ENCODE data around the gene LARGE1.

LARGE1 gene

GRCh38 chr22:33770723-33771122, 149.6 kb downstream of the LARGE1 start:
- Mint-ChIP-seq H3K27me3 (no peaks in the 10 kb centered on the region), H3K36me3 (ENCODE audit: low read depth) (no peaks in the 10 kb centered on the region), H3K27ac (no peak overlapping the region), H3K4me1 (ENCODE audit: low read depth) (no peaks in the 10 kb centered on the region), H3K9me3 (peaks cover 18% of the 10 kb centered on the region), H3K4me3 (no peak overlapping the region)
- intact Hi-C loops (cut with micrococcal nuclease), result no loop called here

- intact Hi-C loops (cut with micrococcal nuclease), result no loop called here
- Mint-ChIP-seq H3K27ac (no peak overlapping the region), H3K4me1 (ENCODE audit: low read depth) (no peaks in the 10 kb centered on the region), H3K4me3 (no peak overlapping the region), H3K9me3 (peaks cover 46% of the 10 kb centered on the region), H3K27me3 (no peaks in the 10 kb centered on the region), H3K36me3 (ENCODE audit: low read depth) (no peaks in the 10 kb centered on the region)
Observed at GRCh38 chr22:33766091-33766490, 154.2 kb downstream of the LARGE1 start.

GRCh38 chr22:33758961-33759360, 161.3 kb downstream of the LARGE1 start:
- Mint-ChIP-seq H3K27me3 (no peaks in the 10 kb centered on the region), H3K4me3 (no peak overlapping the region), H3K36me3 (ENCODE audit: low read depth) (no peaks in the 10 kb centered on the region), H3K4me1 (ENCODE audit: low read depth) (no peaks in the 10 kb centered on the region), H3K9me3 (peaks cover 79% of the 10 kb centered on the region), H3K27ac (no peak overlapping the region)
- intact Hi-C loops (cut with micrococcal nuclease), result no loop called here

- intact Hi-C loops (cut with micrococcal nuclease), result no loop called here
- H3K27me3 Mint-ChIP-seq, result no peaks in the 10 kb centered on the region
- H3K9me3 Mint-ChIP-seq, result peaks cover 83% of the 10 kb centered on the region
- H3K4me1 Mint-ChIP-seq (ENCODE audit: low read depth), result no peaks in the 10 kb centered on the region
- H3K4me3 Mint-ChIP-seq, result no peak overlapping the region
- no peaks in the 10 kb centered on the region for H3K36me3 Mint-ChIP-seq (ENCODE audit: low read depth)
- no peak overlapping the region for H3K27ac Mint-ChIP-seq
Observed at GRCh38 chr22:33757802-33758483, 162.3 kb downstream of the LARGE1 start.

GRCh38 chr22:33757041-33757801, 163.1 kb downstream of the LARGE1 start:
- intact Hi-C loops (cut with micrococcal nuclease), result no loop called here
- Mint-ChIP-seq H3K36me3 (ENCODE audit: low read depth) (no peaks in the 10 kb centered on the region), H3K9me3 (peaks cover 83% of the 10 kb centered on the region), H3K27me3 (no peaks in the 10 kb centered on the region), H3K27ac (no peak overlapping the region), H3K4me3 (no peak overlapping the region), H3K4me1 (ENCODE audit: low read depth) (no peaks in the 10 kb centered on the region)

- intact Hi-C loops (cut with micrococcal nuclease), result no loop called here
- Mint-ChIP-seq H3K27me3 (no peaks in the 10 kb centered on the region), H3K9me3 (peaks cover 78% of the 10 kb centered on the region), H3K4me1 (ENCODE audit: low read depth) (no peaks in the 10 kb centered on the region), H3K4me3 (no peak overlapping the region), H3K27ac (no peak overlapping the region), H3K36me3 (ENCODE audit: low read depth) (no peaks in the 10 kb centered on the region)
Observed at GRCh38 chr22:33756508-33756949, 163.7 kb downstream of the LARGE1 start.

GRCh38 chr22:33748714-33749113, 171.6 kb downstream of the LARGE1 start:
- Mint-ChIP-seq H3K4me1 (ENCODE audit: low read depth) (no peaks in the 10 kb centered on the region), H3K36me3 (ENCODE audit: low read depth) (no peaks in the 10 kb centered on the region), H3K9me3 (peaks cover 39% of the 10 kb centered on the region), H3K4me3 (no peak overlapping the region), H3K27ac (no peak overlapping the region), H3K27me3 (no peaks in the 10 kb centered on the region)
- intact Hi-C loops (cut with micrococcal nuclease), result no loop called here

- intact Hi-C loops (cut with micrococcal nuclease), result no loop called here
- no peak overlapping the region for H3K27ac Mint-ChIP-seq
- H3K4me3 Mint-ChIP-seq, result no peak overlapping the region
- H3K27me3 Mint-ChIP-seq, result no peaks in the 10 kb centered on the region
- no peaks in the 10 kb centered on the region for H3K4me1 Mint-ChIP-seq (ENCODE audit: low read depth)
- peaks cover 39% of the 10 kb centered on the region for H3K9me3 Mint-ChIP-seq
- H3K36me3 Mint-ChIP-seq (ENCODE audit: low read depth), result no peaks in the 10 kb centered on the region
Observed at GRCh38 chr22:33747576-33748180, 172.6 kb downstream of the LARGE1 start.

- Mint-ChIP-seq H3K4me1 (ENCODE audit: low read depth) (no peaks in the 10 kb centered on the region), H3K4me3 (no peak overlapping the region), H3K27me3 (no peaks in the 10 kb centered on the region), H3K27ac (no peak overlapping the region), H3K36me3 (ENCODE audit: low read depth) (no peaks in the 10 kb centered on the region), H3K9me3 (peaks cover 35% of the 10 kb centered on the region)
- intact Hi-C loops (cut with micrococcal nuclease), result no loop called here
Observed at GRCh38 chr22:33747029-33747428, 173.2 kb downstream of the LARGE1 start.

GRCh38 chr22:33746501-33746928, 173.8 kb downstream of the LARGE1 start:
- intact Hi-C loops (cut with micrococcal nuclease), result no loop called here
- Mint-ChIP-seq H3K27ac (no peak overlapping the region), H3K27me3 (no peaks in the 10 kb centered on the region), H3K4me1 (ENCODE audit: low read depth) (no peaks in the 10 kb centered on the region), H3K9me3 (peaks cover 35% of the 10 kb centered on the region), H3K36me3 (ENCODE audit: low read depth) (no peaks in the 10 kb centered on the region), H3K4me3 (no peak overlapping the region)

- no peak overlapping the region for H3K27ac Mint-ChIP-seq
- intact Hi-C loops (cut with micrococcal nuclease), result no loop called here
- peaks cover 37% of the 10 kb centered on the region for H3K9me3 Mint-ChIP-seq
- H3K36me3 Mint-ChIP-seq (ENCODE audit: low read depth), result no peaks in the 10 kb centered on the region
- H3K4me1 Mint-ChIP-seq (ENCODE audit: low read depth), result no peaks in the 10 kb centered on the region
- no peak overlapping the region for H3K4me3 Mint-ChIP-seq
- H3K27me3 Mint-ChIP-seq, result no peaks in the 10 kb centered on the region
Observed at GRCh38 chr22:33745501-33745900, 174.8 kb downstream of the LARGE1 start.

- Mint-ChIP-seq H3K27ac (no peak overlapping the region), H3K36me3 (ENCODE audit: low read depth) (no peaks in the 10 kb centered on the region), H3K4me1 (ENCODE audit: low read depth) (no peaks in the 10 kb centered on the region), H3K9me3 (peaks cover 46% of the 10 kb centered on the region), H3K4me3 (no peak overlapping the region), H3K27me3 (no peaks in the 10 kb centered on the region)
- intact Hi-C loops (cut with micrococcal nuclease), result no loop called here
Observed at GRCh38 chr22:33743756-33744155, 176.5 kb downstream of the LARGE1 start.

GRCh38 chr22:33741025-33741424, 179.3 kb downstream of the LARGE1 start:
- peaks cover 59% of the 10 kb centered on the region for H3K9me3 Mint-ChIP-seq
- H3K4me3 Mint-ChIP-seq, result no peak overlapping the region
- H3K27me3 Mint-ChIP-seq, result no peaks in the 10 kb centered on the region
- intact Hi-C loops (cut with micrococcal nuclease), result no loop called here
- H3K36me3 Mint-ChIP-seq (ENCODE audit: low read depth), result no peaks in the 10 kb centered on the region
- no peaks in the 10 kb centered on the region for H3K4me1 Mint-ChIP-seq (ENCODE audit: low read depth)
- no peak overlapping the region for H3K27ac Mint-ChIP-seq

- H3K4me1 Mint-ChIP-seq (ENCODE audit: low read depth), result no peaks in the 10 kb centered on the region
- peaks cover 55% of the 10 kb centered on the region for H3K9me3 Mint-ChIP-seq
- no peak overlapping the region for H3K27ac Mint-ChIP-seq
- intact Hi-C loops (cut with micrococcal nuclease), result no loop called here
- no peaks in the 10 kb centered on the region for H3K27me3 Mint-ChIP-seq
- H3K36me3 Mint-ChIP-seq (ENCODE audit: low read depth), result no peaks in the 10 kb centered on the region
- H3K4me3 Mint-ChIP-seq, result no peak overlapping the region
Observed at GRCh38 chr22:33739516-33739915, 180.8 kb downstream of the LARGE1 start.

Measured in dendritic cell treated with granulocyte-macrophage colony-stimulating factor and Interleukin-4, amounts not matched to agents 40 ng/mL and 50 ng/mL, for 4 days (primary cell).